Esophagus muscularis mucosa (tissue), 4 donors: Measurements from ENCODE around the gene BTBD8.

Experiments
- EP300 ChIP-seq: sonication (generic); formaldehyde crosslinking; IDR thresholded peaks from one replicate; pipeline ENCODE4 v1.6.1; 2017; ENCODE audit warnings: antibody characterized with exemption
- POLR2A ChIP-seq: fragments of 450-650 bp; IDR thresholded peaks from one replicate; pipeline ENCODE4 v1.6.1; 2017; ENCODE audit warnings: antibody characterized with exemption, moderate library complexity, mild to moderate bottlenecking, low read depth
- POLR2AphosphoS5 ChIP-seq, 2 donors: sonication (generic); formaldehyde crosslinking; IDR thresholded peaks; one replicate each; pipeline ENCODE4 v1.6.1; 2017; ENCODE audit warnings: antibody characterized with exemption in 2 of 2
- TF ChIP-seq, protein P1 (sequence below), 3 experiments: fragments of 200-600 bp in 2 of 3; fragments of 450-650 bp in 1 of 3; sonication (generic) in 2 of 3; IDR thresholded peaks; one replicate each; pipeline ENCODE4 v1.5.1; 2017 to 2019; ENCODE audit warnings: antibody characterized with exemption in 3 of 3, mild to moderate bottlenecking in 2 of 3, moderate library complexity in 1 of 3

DNA sequence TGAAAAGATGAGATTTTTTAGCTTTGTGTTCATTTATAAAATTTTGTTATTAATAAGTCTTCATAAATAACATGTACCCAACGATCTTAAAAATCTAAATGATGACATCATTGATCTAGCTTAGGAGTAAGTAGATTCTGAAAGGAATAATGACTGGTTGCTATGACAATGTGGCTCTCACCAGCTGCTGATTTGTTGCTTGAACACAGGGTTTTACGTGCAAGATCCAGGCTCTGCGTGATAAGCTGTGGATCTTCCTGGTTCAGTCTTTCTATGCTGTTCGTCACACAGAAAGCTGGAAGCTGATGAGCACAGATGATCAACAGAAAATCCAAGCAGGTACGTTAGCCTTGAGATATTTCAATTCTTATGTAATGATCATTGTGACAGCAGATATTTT, 88.5 kb downstream of the BTBD8 start:
- TF ChIP-seq, protein P1, sequence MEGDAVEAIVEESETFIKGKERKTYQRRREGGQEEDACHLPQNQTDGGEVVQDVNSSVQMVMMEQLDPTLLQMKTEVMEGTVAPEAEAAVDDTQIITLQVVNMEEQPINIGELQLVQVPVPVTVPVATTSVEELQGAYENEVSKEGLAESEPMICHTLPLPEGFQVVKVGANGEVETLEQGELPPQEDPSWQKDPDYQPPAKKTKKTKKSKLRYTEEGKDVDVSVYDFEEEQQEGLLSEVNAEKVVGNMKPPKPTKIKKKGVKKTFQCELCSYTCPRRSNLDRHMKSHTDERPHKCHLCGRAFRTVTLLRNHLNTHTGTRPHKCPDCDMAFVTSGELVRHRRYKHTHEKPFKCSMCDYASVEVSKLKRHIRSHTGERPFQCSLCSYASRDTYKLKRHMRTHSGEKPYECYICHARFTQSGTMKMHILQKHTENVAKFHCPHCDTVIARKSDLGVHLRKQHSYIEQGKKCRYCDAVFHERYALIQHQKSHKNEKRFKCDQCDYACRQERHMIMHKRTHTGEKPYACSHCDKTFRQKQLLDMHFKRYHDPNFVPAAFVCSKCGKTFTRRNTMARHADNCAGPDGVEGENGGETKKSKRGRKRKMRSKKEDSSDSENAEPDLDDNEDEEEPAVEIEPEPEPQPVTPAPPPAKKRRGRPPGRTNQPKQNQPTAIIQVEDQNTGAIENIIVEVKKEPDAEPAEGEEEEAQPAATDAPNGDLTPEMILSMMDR (IDR thresholded peaks at IDR 0.05): no peak
- TF ChIP-seq EP300 (no peak), POLR2AphosphoS5 (IDR thresholded peaks at IDR 0.05) (no peak), POLR2A (no peak)
